ENCODE measurements around the gene PROB1. TPM values are rescaled to one million over a fixed set of nuclear protein-coding genes. Genes with fewer than 3 reads are reported as not detected.
"Not testable (repeated sequence)": the region's sequence is repeated elsewhere in the genome, so short reads cannot be mapped to it uniquely, and the experiment has no call there.

Gene PROB1
- total RNA-seq, 1 donor from 2014 or later, result 0.75 TPM

GRCh38 chr5:139381837-139382761, 12.8 kb downstream of the PROB1 start:
- ATAC-seq, result peak; percentile 39

GRCh38 chr5:139379626-139380449, 15.1 kb downstream of the PROB1 start:
- DNase-seq (ENCODE audit: low spot score) (no peak), ATAC-seq (no peak)

More at GRCh38 chr5:139381837-139382761, 12.8 kb downstream of the PROB1 start:
- no peak for DNase-seq (ENCODE audit: low spot score)

- no peak for ATAC-seq
- no peak for DNase-seq (ENCODE audit: low spot score)
These were observed 16.0 kb downstream of the PROB1 start for GRCh38 chr5:139378941-139379361.

- DNase-seq (ENCODE audit: low spot score) (peak; percentile 42), ATAC-seq (no peak)
These were observed 16.6 kb downstream of the PROB1 start for GRCh38 chr5:139378101-139378825.

GRCh38 chr5:139377226-139377625, 17.7 kb downstream of the PROB1 start:
- DNase-seq (ENCODE audit: low spot score) (peak; percentile 37), ATAC-seq (no peak)

GRCh38 chr5:139376364-139376763, 18.5 kb downstream of the PROB1 start:
- peak; percentile 28 for DNase-seq (ENCODE audit: low spot score)
- no peak for ATAC-seq

GRCh38 chr5:139374909-139375308, 20.0 kb downstream of the PROB1 start:
- ATAC-seq (no peak), DNase-seq (ENCODE audit: low spot score) (peak; percentile 34)

GRCh38 chr5:139371482-139372435, 23.1 kb downstream of the PROB1 start:
- ATAC-seq (no peak), DNase-seq (ENCODE audit: low spot score) (peak; percentile 40)

GRCh38 chr5:139369181-139369580, 25.7 kb downstream of the PROB1 start:
- no peak for ATAC-seq
- no peak for DNase-seq (ENCODE audit: low spot score)

GRCh38 chr5:139368613-139369012, 26.3 kb downstream of the PROB1 start:
- ATAC-seq (no peak), DNase-seq (ENCODE audit: low spot score) (no peak)

GRCh38 chr5:139364466-139364865, 30.4 kb downstream of the PROB1 start:
- DNase-seq (ENCODE audit: low spot score) (no peak), ATAC-seq (no peak)

GRCh38 chr5:139363937-139364336, 31.0 kb downstream of the PROB1 start:
- DNase-seq (ENCODE audit: low spot score) (no peak), ATAC-seq (no peak)

- no peak for DNase-seq (ENCODE audit: low spot score)
- no peak for ATAC-seq
These were observed 33.0 kb downstream of the PROB1 start for GRCh38 chr5:139361835-139362429.

GRCh38 chr5:139360384-139360783, 34.5 kb downstream of the PROB1 start:
- ATAC-seq (no peak), DNase-seq (ENCODE audit: low spot score) (no peak)

GRCh38 chr5:139358064-139358463, 36.8 kb downstream of the PROB1 start:
- no peak for DNase-seq (ENCODE audit: low spot score)
- no peak for ATAC-seq

- not testable (repeated sequence) for ATAC-seq
These were observed 39.0 kb downstream of the PROB1 start for GRCh38 chr5:139355900-139356299.

GRCh38 chr5:139354186-139354585, 40.7 kb downstream of the PROB1 start:
- no peak for DNase-seq (ENCODE audit: low spot score)
- ATAC-seq, result no peak

More at GRCh38 chr5:139355900-139356299, 39.0 kb downstream of the PROB1 start:
- DNase-seq (ENCODE audit: low spot score), result not testable (repeated sequence)

- ATAC-seq; DNase-seq (ENCODE audit: low spot score): not testable (repeated sequence)
These were observed 47.0 kb downstream of the PROB1 start for GRCh38 chr5:139347863-139348262.

GRCh38 chr5:139345442-139345841, 49.5 kb downstream of the PROB1 start:
- ATAC-seq; DNase-seq (ENCODE audit: low spot score): not testable (repeated sequence)

Measured in left lobe of liver (tissue), 2 donors.